AG09309 (cell line): Measurements from ENCODE around the gene CST6.

Source experiments
- DNase-seq: peaks from one replicate; pipeline ENCODE4 v3.0.0-alpha.2; 2010; ENCODE audit warnings: low read depth
- H3K4me3 ChIP-seq: 2 replicates; pipeline ENCODE4 v1.5.1; 2011; ENCODE audit warnings: mild to moderate bottlenecking, low read depth, low read length, moderate library complexity; ENCODE audit not compliant: control insufficient read depth
- CTCF ChIP-seq: IDR thresholded peaks from 2 replicates; pipeline ENCODE4 v1.5.1; 2011; ENCODE audit warnings: mild to moderate bottlenecking, low read depth, low read length, inconsistent platforms; ENCODE audit not compliant: insufficient read depth, control insufficient read depth; ENCODE audit errors: missing control alignments

The CST6 gene

GRCh38 chr11:66003291-66003690 lies 8.5 kb upstream of the CST6 start:
- no peak for TF ChIP-seq CTCF
- DNase-seq: no peak
- H3K4me3 ChIP-seq: peak overlapping the region; percentile 91

GRCh38 chr11:66004186-66004585 lies 7.6 kb upstream of the CST6 start:
- DNase-seq: no peak
- TF ChIP-seq CTCF: no peak
- H3K4me3 ChIP-seq: no peak overlapping the region

GRCh38 chr11:66006134-66006890 lies 5.5 kb upstream of the CST6 start:
- no peak for DNase-seq
- no peak for TF ChIP-seq CTCF
- H3K4me3 ChIP-seq: no peak overlapping the region

- H3K4me3 ChIP-seq: no peak overlapping the region
- no peak for TF ChIP-seq CTCF
- no peak for DNase-seq
These were observed 5.0 kb upstream of the CST6 start for GRCh38 chr11:66006891-66007176.

GRCh38 chr11:66007201-66007634 lies 4.6 kb upstream of the CST6 start:
- no peak for DNase-seq
- no peak overlapping the region for H3K4me3 ChIP-seq
- no peak for TF ChIP-seq CTCF

- DNase-seq: no peak
- no peak overlapping the region for H3K4me3 ChIP-seq
- no peak for TF ChIP-seq CTCF
These were observed 3.7 kb upstream of the CST6 start for GRCh38 chr11:66008095-66008467.
